GM12872 (cell line): Measurements from ENCODE around the gene PAFAH1B1.

ENCODE experiments used
- TF ChIP-seq, protein P1 (sequence below): IDR thresholded peaks from 3 replicates; pipeline ENCODE4 v1.5.1; 2011; ENCODE audit warnings: low read depth, mild to moderate bottlenecking, low read length, moderate library complexity; ENCODE audit not compliant: insufficient read depth

Gene PAFAH1B1

DNA sequence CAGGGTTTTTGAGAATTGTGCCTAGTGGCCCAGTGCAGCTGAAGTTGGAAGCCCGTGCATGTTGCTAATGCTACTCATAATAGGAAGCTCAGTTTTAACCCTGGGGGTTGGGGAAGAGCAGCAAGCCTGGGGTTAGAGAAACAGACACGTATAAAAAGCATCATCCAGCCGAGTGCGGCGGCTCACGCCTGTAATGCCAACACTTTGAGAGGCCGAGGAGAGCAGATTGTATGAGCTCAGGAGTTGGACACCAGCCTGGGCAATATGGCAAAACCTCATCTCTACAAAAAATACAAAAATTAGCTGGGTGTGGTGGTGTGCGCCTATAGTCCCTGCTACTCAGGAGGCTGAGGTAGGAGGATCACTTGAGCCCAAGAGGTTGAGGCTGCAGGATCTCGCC lies 120.4 kb downstream of the PAFAH1B1 start:
- TF ChIP-seq, protein P1, sequence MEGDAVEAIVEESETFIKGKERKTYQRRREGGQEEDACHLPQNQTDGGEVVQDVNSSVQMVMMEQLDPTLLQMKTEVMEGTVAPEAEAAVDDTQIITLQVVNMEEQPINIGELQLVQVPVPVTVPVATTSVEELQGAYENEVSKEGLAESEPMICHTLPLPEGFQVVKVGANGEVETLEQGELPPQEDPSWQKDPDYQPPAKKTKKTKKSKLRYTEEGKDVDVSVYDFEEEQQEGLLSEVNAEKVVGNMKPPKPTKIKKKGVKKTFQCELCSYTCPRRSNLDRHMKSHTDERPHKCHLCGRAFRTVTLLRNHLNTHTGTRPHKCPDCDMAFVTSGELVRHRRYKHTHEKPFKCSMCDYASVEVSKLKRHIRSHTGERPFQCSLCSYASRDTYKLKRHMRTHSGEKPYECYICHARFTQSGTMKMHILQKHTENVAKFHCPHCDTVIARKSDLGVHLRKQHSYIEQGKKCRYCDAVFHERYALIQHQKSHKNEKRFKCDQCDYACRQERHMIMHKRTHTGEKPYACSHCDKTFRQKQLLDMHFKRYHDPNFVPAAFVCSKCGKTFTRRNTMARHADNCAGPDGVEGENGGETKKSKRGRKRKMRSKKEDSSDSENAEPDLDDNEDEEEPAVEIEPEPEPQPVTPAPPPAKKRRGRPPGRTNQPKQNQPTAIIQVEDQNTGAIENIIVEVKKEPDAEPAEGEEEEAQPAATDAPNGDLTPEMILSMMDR, result no peak

DNA sequence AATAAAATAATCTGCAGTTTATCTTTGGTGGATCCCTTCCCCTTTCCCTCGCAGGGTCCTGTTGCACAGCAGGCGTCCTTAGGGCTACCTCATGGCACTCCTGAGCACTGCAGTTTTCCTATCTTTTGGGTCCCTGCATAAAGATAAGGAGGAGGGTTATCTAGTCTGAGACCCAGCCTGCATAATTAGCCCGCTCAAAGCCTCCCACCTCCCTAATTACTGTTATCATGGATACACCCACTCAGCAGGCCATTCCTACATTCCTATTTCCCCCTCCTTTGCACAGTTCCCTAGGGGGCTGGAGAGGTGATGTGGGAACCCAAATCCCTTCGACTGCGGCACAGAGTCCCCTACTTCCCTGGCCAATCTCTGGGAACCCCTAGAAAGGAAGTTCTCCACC lies 123.2 kb downstream of the PAFAH1B1 start:
- TF ChIP-seq, protein P1, result no peak

DNA sequence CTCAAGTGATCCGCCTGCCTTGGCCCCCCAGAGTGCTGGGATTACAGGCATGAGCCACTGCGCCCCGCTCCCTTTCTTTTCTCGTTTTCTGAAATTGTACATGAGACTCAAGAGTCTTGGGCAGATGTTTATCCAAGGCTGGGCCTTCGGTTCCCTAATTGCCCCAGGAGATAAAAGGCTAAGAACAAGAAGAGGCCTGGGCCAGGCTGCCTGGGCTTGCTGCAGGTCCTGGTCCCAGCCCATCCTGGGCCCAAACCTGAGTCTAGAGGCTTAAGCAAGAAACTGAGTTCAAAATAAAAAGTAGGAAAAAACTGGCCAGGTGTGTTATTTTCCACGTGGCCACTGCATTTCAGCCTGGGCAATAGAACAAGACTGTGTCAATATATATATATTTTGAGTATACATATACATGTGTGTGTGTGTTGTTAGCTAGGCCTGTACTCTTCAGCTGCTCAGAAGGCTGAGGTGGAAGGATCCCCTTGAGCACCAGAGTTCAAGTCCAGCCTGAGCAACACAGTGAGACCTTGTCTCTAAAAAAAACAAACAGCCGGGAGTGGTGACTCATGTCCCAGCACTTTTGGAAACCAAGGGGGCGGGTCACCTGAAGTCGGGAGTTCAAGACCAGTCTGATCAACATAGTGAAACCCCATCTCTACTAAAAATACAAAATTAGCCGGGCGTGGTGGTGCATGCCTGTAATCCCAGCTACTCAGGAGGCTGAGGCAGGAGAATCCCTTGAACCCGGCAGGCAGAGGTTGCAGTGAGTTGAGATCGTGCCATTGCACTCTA lies 124.9 kb downstream of the PAFAH1B1 start:
- TF ChIP-seq, protein P1, result no peak

DNA sequence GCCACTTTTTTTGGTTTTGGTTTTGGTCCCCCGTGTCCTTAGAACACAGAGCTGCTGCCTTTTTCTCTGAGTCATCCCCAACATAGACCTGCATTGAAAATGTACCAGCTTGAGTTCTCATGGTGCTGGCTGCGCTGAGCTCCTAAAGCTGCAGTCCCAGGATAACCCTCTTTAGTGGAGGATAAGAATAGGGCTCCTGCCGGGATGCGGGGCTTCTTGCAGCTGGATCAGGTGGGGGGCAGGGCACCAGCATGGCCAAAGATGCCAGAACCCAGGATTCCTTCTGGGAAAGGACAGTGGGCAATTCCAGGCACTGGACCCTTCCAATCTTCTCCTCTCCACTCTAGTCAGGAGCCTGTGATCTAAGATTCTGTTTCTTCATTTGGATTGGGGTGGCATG lies 126.4 kb downstream of the PAFAH1B1 start:
- TF ChIP-seq, protein P1, result no peak

DNA sequence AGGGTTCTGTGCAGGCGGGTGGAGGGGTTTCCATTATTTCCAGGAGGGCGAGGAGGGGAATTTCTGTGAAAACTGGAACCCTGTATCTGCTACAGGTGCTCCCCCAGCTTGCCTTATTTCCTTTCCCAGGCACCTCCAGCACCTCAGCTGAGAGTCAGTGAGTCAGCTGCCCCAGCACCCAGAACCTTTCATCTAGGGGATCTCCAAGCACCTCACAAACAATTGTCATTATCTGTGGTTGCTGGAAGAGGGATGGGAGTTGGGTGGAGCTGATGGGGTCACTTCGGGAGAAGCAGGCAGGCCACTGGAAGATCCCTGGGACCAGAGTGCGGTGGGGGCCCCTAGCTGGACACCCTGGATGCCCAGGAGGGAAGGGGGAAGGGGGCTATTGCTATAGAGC lies 128.1 kb downstream of the PAFAH1B1 start:
- TF ChIP-seq, protein P1, result no peak

DNA sequence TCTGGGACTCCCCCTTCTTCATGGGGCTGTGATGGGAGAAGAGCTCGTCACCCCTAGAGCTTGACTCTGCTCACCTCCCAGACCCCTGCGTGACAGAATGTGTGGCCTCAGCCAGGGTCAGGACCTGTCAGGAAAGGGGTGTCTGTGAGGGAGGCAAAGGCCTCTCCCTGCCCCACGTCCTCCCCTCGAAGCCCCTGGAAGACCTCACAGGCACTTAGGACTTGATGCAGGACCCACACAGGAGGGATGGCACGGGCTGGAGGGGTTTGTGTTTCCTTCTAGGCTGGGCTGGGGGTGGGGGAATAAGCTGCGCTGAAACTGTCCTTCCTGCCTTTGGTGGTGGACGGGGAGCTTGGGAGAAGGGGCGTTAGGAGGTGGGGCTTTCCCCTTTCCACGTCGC lies 129.2 kb downstream of the PAFAH1B1 start:
- TF ChIP-seq, protein P1, result no peak

DNA sequence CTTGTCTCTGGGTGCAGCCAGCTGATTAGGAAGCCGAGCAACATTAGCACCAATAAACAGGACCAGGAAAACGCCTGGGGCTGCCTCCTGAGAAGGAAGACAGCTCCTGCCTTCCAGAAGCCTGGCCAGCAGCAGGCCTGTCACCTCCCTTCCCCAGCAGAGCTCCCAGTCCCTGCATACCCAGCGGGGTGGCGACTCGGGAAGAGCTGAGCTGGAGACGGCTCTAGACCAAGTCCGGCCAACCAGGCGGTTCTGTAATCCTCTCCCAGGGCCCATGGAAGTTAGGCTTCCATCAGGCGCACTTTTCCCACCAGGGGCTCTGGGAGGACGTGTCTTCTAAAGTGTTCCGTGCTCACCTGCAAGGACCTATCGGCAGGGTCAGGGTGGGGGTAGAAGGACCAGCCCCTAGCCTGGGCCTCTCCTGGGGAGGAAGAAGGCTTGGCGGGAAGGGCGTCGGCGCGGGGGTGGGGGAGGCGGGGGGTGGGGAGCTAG lies 130.1 kb downstream of the PAFAH1B1 start:
- TF ChIP-seq, protein P1, result no peak
